HCT116 (cell line): Measurements from ENCODE around the gene PHF20.

Source experiments
- ATF3 ChIP-seq: IDR thresholded peaks from 2 replicates; pipeline ENCODE4 v1.6.1; 2012
- CEBPB ChIP-seq: IDR thresholded peaks from 2 replicates; pipeline ENCODE4 v1.6.1; 2012; ENCODE audit warnings: low read depth
- CTCF ChIP-seq, 3 experiments: fragments of 200-600 bp in 1 of 3; sonication (generic) in 1 of 3; IDR thresholded peaks in 2 of 3; conservative IDR thresholded peaks in 1 of 3; 2 replicates each; pipeline ENCODE4 v1.5.1; 2012 to 2017; ENCODE audit warnings: low read depth in 2 of 3, low read length in 2 of 3, antibody characterized with exemption in 1 of 3, borderline replicate concordance in 1 of 3, control low read depth in 1 of 3, mild to moderate bottlenecking in 1 of 3, mixed read lengths in 1 of 3, mixed run types in 1 of 3, moderate library complexity in 1 of 3; ENCODE audit not compliant: insufficient read depth in 1 of 3
- EGR1 ChIP-seq: IDR thresholded peaks from 2 replicates; pipeline ENCODE4 v1.6.1; 2012; ENCODE audit warnings: low read depth
- ELF1 ChIP-seq: IDR thresholded peaks from 2 replicates; pipeline ENCODE4 v1.6.1; 2012; ENCODE audit warnings: low read depth, borderline replicate concordance
- EZH2phosphoT487 ChIP-seq: fragments of 200-600 bp; IDR thresholded peaks from 2 replicates; pipeline ENCODE4 v1.6.1; 2018; ENCODE audit warnings: antibody characterized with exemption, borderline replicate concordance
- JUND ChIP-seq: IDR thresholded peaks from 2 replicates; pipeline ENCODE4 v1.6.1; 2012
- POLR2A ChIP-seq: IDR thresholded peaks from 2 replicates; pipeline ENCODE4 v1.7.0; 2011; ENCODE audit warnings: borderline replicate concordance; ENCODE audit not compliant: insufficient read depth, insufficient read length; ENCODE audit errors: extremely low read depth
- POLR2AphosphoS5 ChIP-seq: IDR thresholded peaks from 2 replicates; pipeline ENCODE4 v1.6.1; 2011; ENCODE audit warnings: mild to moderate bottlenecking, low read depth, low read length, moderate library complexity
- RAD21 ChIP-seq: IDR thresholded peaks from 2 replicates; pipeline ENCODE4 v1.6.1; 2012; ENCODE audit warnings: low read depth, mild to moderate bottlenecking
- REST ChIP-seq: IDR thresholded peaks from 2 replicates; pipeline ENCODE4 v1.6.1; 2012; ENCODE audit warnings: low read depth
- ZFX ChIP-seq: fragments of 450-650 bp; IDR thresholded peaks from 2 replicates; pipeline ENCODE4 v1.6.1; 2017
- ZNF274 ChIP-seq: fragments of 200-500 bp; sonication (Bioruptor generic); IDR thresholded peaks from 2 replicates; pipeline ENCODE4 v1.6.1; 2014; ENCODE audit warnings: mild to moderate bottlenecking, low read depth, low read length, inconsistent platforms

GRCh38 chr20:35820715-35821114 is 48.9 kb downstream of the PHF20 start:
- TF ChIP-seq CTCF (IDR thresholded peaks at IDR 0.05 in 2 of 3, conservative IDR thresholded peaks at IDR 0.05 in 1 of 3; ENCODE audit: borderline replicate concordance in 1 of 3, insufficient read depth in 1 of 3, low read depth in 2 of 3, low read length in 2 of 3) (no peak), EGR1 (no peak), CEBPB (no peak), POLR2A (no peak), ZNF274 (no peak), REST (no peak), ELF1 (no peak), EZH2phosphoT487 (no peak), ZFX (no peak), RAD21 (no peak), ATF3 (no peak), POLR2AphosphoS5 (no peak), JUND (no peak)
